Neural progenitor cell (in vitro differentiated cells): ENCODE data around the gene CDK5RAP2. TPM values are rescaled to one million over a fixed set of nuclear protein-coding genes. Genes with fewer than 3 reads are reported as not detected.
A peak's percentile ranks its signal among the peaks of the same experiment; 100 is the strongest.

Source experiments
- DNase-seq: peaks from one replicate; pipeline ENCODE4 v3.0.0-alpha.2; 2016; ENCODE audit warnings: low spot score
- H2AFZ ChIP-seq: fragments of 200-600 bp; sonication (generic); replicated peaks from 2 replicates; pipeline ENCODE4 v1.6.1; 2016; ENCODE audit warnings: antibody characterized with exemption
- H3F3A ChIP-seq: fragments of 200-600 bp; sonication (generic); 2 replicates; pipeline ENCODE4 v1.6.1; 2016; ENCODE audit warnings: antibody characterized with exemption, low read depth
- H3K27ac ChIP-seq: fragments of 200-600 bp; sonication (generic); 2 replicates; pipeline ENCODE4 v1.5.1; 2016; ENCODE audit warnings: mild to moderate bottlenecking
- H3K27me3 ChIP-seq: fragments of 200-600 bp; sonication (generic); 2 replicates; pipeline ENCODE4 v1.6.1; 2016; ENCODE audit warnings: mild to moderate bottlenecking, moderate library complexity
- H3K36me3 ChIP-seq: fragments of 200-600 bp; sonication (generic); 2 replicates; pipeline ENCODE4 v1.5.1; 2016
- H3K4me1 ChIP-seq: fragments of 200-600 bp; sonication (generic); 2 replicates; pipeline ENCODE4 v1.6.1; 2016; ENCODE audit warnings: mixed run types
- H3K4me2 ChIP-seq: fragments of 200-600 bp; sonication (generic); 2 replicates; pipeline ENCODE4 v1.6.1; 2016
- H3K4me3 ChIP-seq: fragments of 200-600 bp; sonication (generic); 2 replicates; pipeline ENCODE4 v1.5.1; 2016
- H3K79me2 ChIP-seq: fragments of 200-600 bp; sonication (generic); 2 replicates; pipeline ENCODE4 v1.6.1; 2016; ENCODE audit warnings: low read depth
- H3K9ac ChIP-seq: fragments of 200-600 bp; sonication (generic); 2 replicates; pipeline ENCODE4 v1.6.1; 2016
- H3K9me3 ChIP-seq: fragments of 200-600 bp; sonication (generic); 2 replicates; pipeline ENCODE4 v1.5.1; 2016; ENCODE audit warnings: low read depth
- H4K20me1 ChIP-seq: fragments of 200-600 bp; sonication (generic); 2 replicates; pipeline ENCODE4 v1.6.1; 2016; ENCODE audit warnings: low read depth
- H3K27ac Mint-ChIP-seq: 3 replicates; pipeline ENCODE4 v1.8.0; 2021; ENCODE audit warnings: mixed read lengths
- H3K27me3 Mint-ChIP-seq: 2 replicates; pipeline ENCODE4 v1.8.0; 2022; ENCODE audit warnings: low read depth, mild to moderate bottlenecking, inconsistent platforms, moderate library complexity, mixed read lengths; ENCODE audit not compliant: insufficient read depth
- H3K36me3 Mint-ChIP-seq: 3 replicates; pipeline ENCODE4 v1.8.0; 2021; ENCODE audit warnings: mixed read lengths
- H3K4me1 Mint-ChIP-seq: 3 replicates; pipeline ENCODE4 v1.8.0; 2021; ENCODE audit warnings: mixed read lengths
- H3K4me3 Mint-ChIP-seq: 3 replicates; pipeline ENCODE4 v1.8.0; 2021; ENCODE audit warnings: mild to moderate bottlenecking, moderate library complexity, mixed read lengths
- H3K9me3 Mint-ChIP-seq: 3 replicates; pipeline ENCODE4 v1.8.0; 2020; ENCODE audit warnings: mixed read lengths
- EZH2 ChIP-seq: fragments of 200-600 bp; sonication (generic); IDR thresholded peaks from 2 replicates; pipeline ENCODE4 v1.6.1; 2017; ENCODE audit warnings: antibody characterized with exemption, mild to moderate bottlenecking, moderate library complexity
- EZH2phosphoT487 ChIP-seq: fragments of 200-600 bp; sonication (generic); IDR thresholded peaks from 2 replicates; pipeline ENCODE4 v1.6.1; 2017; ENCODE audit warnings: antibody characterized with exemption
- total RNA-seq: library from RNA; depleted of rRNA; stranded (reverse); fragments of >200 nt; gene quantifications from 2 replicates; pipeline ENCODE4 v1.2.3, GENCODE V29; 2015; ENCODE audit warnings: low replicate concordance
- TF ChIP-seq, protein P1 (sequence below): fragments of 200-600 bp; sonication (generic); IDR thresholded peaks from 2 replicates; pipeline ENCODE4 v1.5.1; 2017; ENCODE audit warnings: antibody characterized with exemption, mild to moderate bottlenecking

CDK5RAP2 gene
- total RNA-seq, 1 donor from 2014 or later, result 62.5 TPM

DNA sequence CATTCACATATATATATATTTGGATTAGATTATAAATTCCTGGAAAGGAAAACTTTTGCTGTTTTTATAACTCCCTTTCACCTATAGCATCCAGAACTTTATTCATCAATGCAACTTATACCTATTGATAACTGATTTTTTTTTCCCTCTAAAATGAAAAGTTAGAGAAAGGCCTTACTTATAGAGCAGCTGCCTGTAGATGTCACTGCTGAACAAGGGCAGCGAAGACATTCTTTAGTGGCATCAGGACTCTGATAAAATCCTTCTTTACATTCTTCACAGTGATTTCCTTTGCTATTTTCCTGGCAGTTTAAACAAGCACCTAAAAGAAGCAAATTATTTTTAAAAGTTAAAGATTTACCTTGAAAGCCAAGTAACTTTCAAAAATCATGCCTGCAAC is 32.3 kb upstream of the CDK5RAP2 start:
- Histone ChIP-seq H3F3A (peaks cover 9% of the 10 kb centered on the region), H3K4me1 (peaks cover 3% of the 10 kb centered on the region), H3K27ac (no peak overlapping the region), H3K9ac (no peak overlapping the region), H3K36me3 (no peaks in the 10 kb centered on the region), H3K4me2 (no peak overlapping the region), H3K4me3 (no peak overlapping the region), H3K9me3 (no peaks in the 10 kb centered on the region), H3K79me2 (no peaks in the 10 kb centered on the region), H3K27me3 (no peaks in the 10 kb centered on the region), H4K20me1 (no peaks in the 10 kb centered on the region), H2AFZ (no peak overlapping the region)
- peak; percentile 35 for DNase-seq
- peaks cover 12% of the 10 kb centered on the region for H3K36me3 Mint-ChIP-seq
- TF ChIP-seq, protein P1, sequence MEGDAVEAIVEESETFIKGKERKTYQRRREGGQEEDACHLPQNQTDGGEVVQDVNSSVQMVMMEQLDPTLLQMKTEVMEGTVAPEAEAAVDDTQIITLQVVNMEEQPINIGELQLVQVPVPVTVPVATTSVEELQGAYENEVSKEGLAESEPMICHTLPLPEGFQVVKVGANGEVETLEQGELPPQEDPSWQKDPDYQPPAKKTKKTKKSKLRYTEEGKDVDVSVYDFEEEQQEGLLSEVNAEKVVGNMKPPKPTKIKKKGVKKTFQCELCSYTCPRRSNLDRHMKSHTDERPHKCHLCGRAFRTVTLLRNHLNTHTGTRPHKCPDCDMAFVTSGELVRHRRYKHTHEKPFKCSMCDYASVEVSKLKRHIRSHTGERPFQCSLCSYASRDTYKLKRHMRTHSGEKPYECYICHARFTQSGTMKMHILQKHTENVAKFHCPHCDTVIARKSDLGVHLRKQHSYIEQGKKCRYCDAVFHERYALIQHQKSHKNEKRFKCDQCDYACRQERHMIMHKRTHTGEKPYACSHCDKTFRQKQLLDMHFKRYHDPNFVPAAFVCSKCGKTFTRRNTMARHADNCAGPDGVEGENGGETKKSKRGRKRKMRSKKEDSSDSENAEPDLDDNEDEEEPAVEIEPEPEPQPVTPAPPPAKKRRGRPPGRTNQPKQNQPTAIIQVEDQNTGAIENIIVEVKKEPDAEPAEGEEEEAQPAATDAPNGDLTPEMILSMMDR, result peak; percentile 53
- no peak for TF ChIP-seq EZH2
- no peak overlapping the region for H3K27ac Mint-ChIP-seq
- H3K4me3 Mint-ChIP-seq, result no peak overlapping the region
- H3K27me3 Mint-ChIP-seq, result no peaks in the 10 kb centered on the region
- no peaks in the 10 kb centered on the region for H3K9me3 Mint-ChIP-seq
- no peaks in the 10 kb centered on the region for H3K4me1 Mint-ChIP-seq

DNA sequence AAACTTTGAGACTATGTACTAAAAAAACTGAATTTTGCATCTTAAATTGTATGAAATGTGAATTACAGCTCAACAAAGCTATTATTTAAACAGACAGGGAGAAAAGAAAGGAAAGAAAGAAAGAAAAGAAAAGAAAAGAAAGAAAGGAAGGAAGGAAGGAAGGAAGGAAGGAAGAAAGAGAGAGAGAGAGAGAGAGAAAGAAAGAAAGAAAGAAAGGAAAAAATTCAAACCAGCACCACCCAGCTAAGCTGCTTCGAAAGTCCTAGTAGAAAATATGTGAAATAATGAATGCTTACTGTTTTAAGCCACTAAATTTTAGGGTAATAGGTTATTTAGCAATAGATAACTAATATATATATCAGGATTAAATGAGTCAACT is 31.7 kb upstream of the CDK5RAP2 start:
- Histone ChIP-seq H3K4me2 (no peak overlapping the region), H2AFZ (no peak overlapping the region), H3K27me3 (no peaks in the 10 kb centered on the region), H3K79me2 (no peaks in the 10 kb centered on the region), H3K9me3 (no peaks in the 10 kb centered on the region), H3K9ac (no peak overlapping the region), H3K4me1 (no peaks in the 10 kb centered on the region), H3K36me3 (no peaks in the 10 kb centered on the region), H3K4me3 (no peak overlapping the region), H4K20me1 (no peaks in the 10 kb centered on the region), H3K27ac (no peak overlapping the region), H3F3A (peaks cover 5% of the 10 kb centered on the region)
- TF ChIP-seq, protein P1, result no peak
- TF ChIP-seq EZH2phosphoT487, result no peak
- no peak for TF ChIP-seq EZH2
- Mint-ChIP-seq H3K4me1 (no peaks in the 10 kb centered on the region), H3K9me3 (no peaks in the 10 kb centered on the region), H3K27ac (no peak overlapping the region), H3K27me3 (no peaks in the 10 kb centered on the region), H3K36me3 (peaks cover 11% of the 10 kb centered on the region), H3K4me3 (no peak overlapping the region)
- no peak for DNase-seq

DNA sequence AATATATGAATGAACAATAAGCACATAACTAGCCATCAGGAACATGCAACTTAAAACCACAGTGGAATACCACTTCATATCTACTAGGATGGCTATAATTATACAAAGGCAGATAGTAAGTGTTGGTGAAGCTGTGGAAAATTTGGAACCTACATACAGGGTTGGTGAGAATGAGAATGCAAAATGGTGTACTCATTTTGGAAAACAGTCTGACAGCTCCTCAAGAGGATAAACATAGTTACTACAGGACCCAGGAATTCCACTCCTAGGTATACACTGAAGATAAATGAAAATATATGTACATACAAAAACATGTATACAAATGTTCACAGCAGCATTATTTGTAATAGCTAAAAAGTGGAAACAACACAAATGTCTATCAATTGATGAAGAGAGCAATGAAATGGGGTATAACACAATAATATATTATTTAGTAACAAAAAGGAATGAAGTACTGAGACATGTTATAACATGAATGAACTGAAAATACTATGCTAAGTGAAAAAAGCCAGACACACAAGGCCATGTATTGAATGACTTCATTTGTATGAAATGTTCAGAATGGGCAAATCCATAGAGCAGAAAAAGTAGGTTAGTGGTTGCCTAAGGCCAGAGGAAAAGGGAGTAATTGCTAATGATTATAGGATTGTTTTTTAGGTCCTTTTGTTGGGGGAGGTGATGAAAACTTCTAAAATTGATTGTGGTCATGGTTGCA is 31.2 kb upstream of the CDK5RAP2 start:
- TF ChIP-seq EZH2phosphoT487 (no peak), EZH2 (no peak)
- TF ChIP-seq, protein P1, result peak; percentile 34
- H3K4me2 ChIP-seq, result no peak overlapping the region
- no peak overlapping the region for H3K27ac ChIP-seq
- no peak overlapping the region for H2AFZ ChIP-seq
- H3K27me3 ChIP-seq, result no peaks in the 10 kb centered on the region
- H3K36me3 Mint-ChIP-seq, result peaks cover 11% of the 10 kb centered on the region
- H3K4me3 Mint-ChIP-seq, result no peak overlapping the region
- DNase-seq, result no peak
- no peak overlapping the region for H3K9ac ChIP-seq
- H4K20me1 ChIP-seq, result no peaks in the 10 kb centered on the region
- peaks cover 5% of the 10 kb centered on the region for H3F3A ChIP-seq
- H3K9me3 ChIP-seq, result no peaks in the 10 kb centered on the region
- no peaks in the 10 kb centered on the region for H3K79me2 ChIP-seq
- no peak overlapping the region for H3K4me3 ChIP-seq
- H3K36me3 ChIP-seq, result no peaks in the 10 kb centered on the region
- no peaks in the 10 kb centered on the region for H3K9me3 Mint-ChIP-seq
- H3K27ac Mint-ChIP-seq, result no peak overlapping the region
- H3K27me3 Mint-ChIP-seq, result no peaks in the 10 kb centered on the region
- no peaks in the 10 kb centered on the region for H3K4me1 ChIP-seq
- no peaks in the 10 kb centered on the region for H3K4me1 Mint-ChIP-seq
